GM12892 (cell line): Measurements from ENCODE around the gene E2F1.

Source experiments
- POLR2AphosphoS5 ChIP-seq: IDR thresholded peaks from 2 replicates; pipeline ENCODE4 v1.6.1; 2011; ENCODE audit warnings: low read depth, low read length, control low read depth
- TAF1 ChIP-seq: IDR thresholded peaks from 2 replicates; pipeline ENCODE4 v1.6.1; 2011; ENCODE audit warnings: low read depth, mild to moderate bottlenecking, control low read depth, low read length, borderline replicate concordance

DNA sequence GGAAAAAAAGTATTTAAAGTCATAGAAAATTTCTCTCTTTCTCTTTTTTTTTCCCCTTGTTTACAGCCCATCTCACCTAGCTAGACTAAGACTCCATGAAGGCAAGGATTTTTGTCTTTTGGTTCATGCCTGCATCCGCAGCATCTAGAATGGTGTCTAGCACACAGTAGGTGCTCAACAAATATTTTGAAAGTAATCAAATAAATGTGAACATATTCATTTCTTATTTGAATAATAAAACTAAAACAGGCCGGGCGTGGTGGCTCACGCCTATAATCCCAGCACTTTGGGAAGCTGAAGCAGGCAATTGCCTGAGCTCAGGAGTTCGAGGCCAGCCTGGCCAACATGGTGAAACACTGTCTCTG is 40.9 kb upstream of the E2F1 start:
- no peak for TF ChIP-seq POLR2AphosphoS5
- TF ChIP-seq TAF1, result no peak
